Measurements from ENCODE around the gene MYO7A. TPM values are rescaled to one million over a fixed set of nuclear protein-coding genes. Genes with fewer than 3 reads are reported as not detected.

The MYO7A gene
- total RNA-seq, 1 donor from 2014 or later, result 0.16 TPM

DNA sequence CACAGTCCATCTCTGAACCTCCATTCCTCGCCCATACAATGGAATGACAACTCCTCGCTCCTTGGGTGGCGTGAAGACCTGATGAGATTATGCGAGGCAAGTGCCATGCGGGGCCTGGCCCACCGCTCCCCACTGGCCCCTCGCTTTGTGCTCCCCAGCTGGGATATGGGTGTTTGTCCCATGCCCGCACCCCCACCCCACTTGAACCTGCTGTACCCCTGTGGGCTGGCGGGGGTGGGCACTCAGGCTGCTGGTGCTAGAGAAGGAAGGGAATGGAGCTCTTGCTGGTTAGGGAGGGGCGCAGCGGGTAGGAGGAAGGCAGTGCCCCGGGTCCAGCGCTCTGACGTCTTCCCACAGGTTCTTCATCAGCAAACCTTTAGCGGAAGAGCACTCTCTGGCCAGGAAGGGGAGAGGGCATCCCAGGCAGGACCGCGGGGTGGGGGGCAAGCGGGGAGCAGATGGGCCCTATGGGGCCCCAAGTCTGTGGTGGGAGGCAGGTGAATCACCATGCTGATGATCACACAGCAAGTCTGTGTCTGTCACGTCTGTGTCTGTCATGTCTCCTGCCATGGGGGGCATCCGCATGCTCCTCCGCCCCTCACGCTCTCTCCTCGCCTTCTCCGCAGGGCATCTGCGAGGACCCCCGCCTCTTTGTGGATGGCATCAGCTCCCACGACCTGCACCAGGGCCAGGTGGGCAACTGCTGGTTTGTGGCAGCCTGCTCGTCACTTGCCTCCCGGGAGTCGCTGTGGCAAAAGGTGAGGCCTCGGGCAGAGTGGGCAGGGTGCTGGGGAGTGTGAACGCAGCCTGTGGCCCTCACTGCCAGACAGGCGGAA is 34.8 kb upstream of the MYO7A start:
- H4K20me1 ChIP-seq (ENCODE audit: insufficient read depth, low read length), result peaks cover 21% of the 10 kb centered on the region
- H3K4me2 ChIP-seq (ENCODE audit: low read length), result no peak overlapping the region
- H3K27me3 Mint-ChIP-seq (ENCODE audit: low read depth, unreplicated experiment), result no peaks in the 10 kb centered on the region
- no peaks in the 10 kb centered on the region for H3K36me3 ChIP-seq (ENCODE audit: insufficient read depth, low read length)
- H2AFZ ChIP-seq (ENCODE audit: low read depth, low read length), result no peak overlapping the region
- H3K79me2 ChIP-seq (ENCODE audit: insufficient read depth, low read length), result no peaks in the 10 kb centered on the region
- no peaks in the 10 kb centered on the region for H3K4me1 Mint-ChIP-seq (ENCODE audit: low read depth, unreplicated experiment)
- H3K27me3 ChIP-seq (ENCODE audit: insufficient read depth, low read length), result no peaks in the 10 kb centered on the region
- DNase-seq (ENCODE audit: low read depth) (no peak), FAIRE-seq (no peak)
- H3K4me1 ChIP-seq (ENCODE audit: insufficient read depth, low read length), result no peaks in the 10 kb centered on the region
- no peak overlapping the region for H3K4me3 ChIP-seq (ENCODE audit: insufficient read depth, low read depth, low read length)
- no peaks in the 10 kb centered on the region for H3K9me3 ChIP-seq (ENCODE audit: insufficient read depth, low read depth, low read length)
- H3K27ac Mint-ChIP-seq (ENCODE audit: unreplicated experiment), result no peak overlapping the region
- no peak overlapping the region for H3K9ac ChIP-seq (ENCODE audit: low read length)
- H3K36me3 Mint-ChIP-seq (ENCODE audit: low read depth, unreplicated experiment), result no peaks in the 10 kb centered on the region
- no peaks in the 10 kb centered on the region for H3K9me3 Mint-ChIP-seq (ENCODE audit: unreplicated experiment)
- no peak overlapping the region for H3K27ac ChIP-seq (ENCODE audit: low read depth, low read length)
- no peak overlapping the region for H3K4me3 Mint-ChIP-seq (ENCODE audit: unreplicated experiment)
- TF ChIP-seq CTCF (IDR thresholded peaks at IDR 0.05; ENCODE audit: insufficient read depth, low read depth, low read length) (no peak), EZH2 (IDR thresholded peaks at IDR 0.05; ENCODE audit: insufficient read depth, low read length) (no peak)

DNA sequence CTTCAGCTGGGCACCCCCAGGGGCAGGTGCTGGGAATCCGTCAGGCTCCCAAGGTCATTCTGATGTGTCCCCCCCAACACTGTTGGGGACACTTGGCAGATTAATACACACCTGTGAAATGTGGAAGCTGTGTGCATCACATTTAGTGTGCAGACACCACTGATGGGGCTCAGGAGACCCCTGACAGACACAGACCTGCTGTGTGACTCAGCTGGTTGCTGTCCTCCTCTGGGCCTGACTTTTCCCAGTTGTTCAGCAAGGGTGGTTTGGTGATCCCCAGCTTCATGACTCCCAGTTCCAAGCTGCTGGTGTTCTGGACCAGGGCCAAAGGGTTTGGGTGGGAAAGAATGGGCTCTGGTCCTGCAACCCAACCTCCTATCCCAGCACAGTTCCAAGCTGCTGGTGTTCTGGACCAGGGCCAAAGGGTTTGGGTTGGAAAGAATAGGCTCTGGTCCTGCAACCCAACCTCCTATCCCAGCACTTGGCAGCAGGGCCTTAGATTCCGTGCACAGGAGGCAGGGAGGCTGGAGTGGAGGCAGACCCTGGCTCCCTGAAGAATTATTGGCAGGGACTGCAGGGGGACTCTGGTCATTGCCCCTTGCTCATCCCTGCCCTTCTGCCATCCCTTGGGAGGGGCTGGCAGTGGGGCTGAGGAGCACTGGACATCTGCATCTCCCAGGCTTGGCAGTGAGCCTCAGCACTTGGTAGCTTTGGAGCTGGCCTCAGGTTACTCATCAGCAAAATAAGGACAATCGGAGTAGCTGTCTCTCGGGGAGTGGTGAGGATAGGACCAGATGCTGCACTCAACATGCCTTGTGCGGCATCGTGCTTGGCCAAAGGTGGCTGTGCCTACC is 33.8 kb upstream of the MYO7A start:
- Histone ChIP-seq H3K4me1 (ENCODE audit: insufficient read depth, low read length) (no peaks in the 10 kb centered on the region), H3K79me2 (ENCODE audit: insufficient read depth, low read length) (no peaks in the 10 kb centered on the region), H2AFZ (ENCODE audit: low read depth, low read length) (no peak overlapping the region), H3K4me2 (ENCODE audit: low read length) (no peak overlapping the region), H3K9me3 (ENCODE audit: insufficient read depth, low read depth, low read length) (no peaks in the 10 kb centered on the region), H3K9ac (ENCODE audit: low read length) (no peak overlapping the region), H3K27ac (ENCODE audit: low read depth, low read length) (no peak overlapping the region), H3K4me3 (ENCODE audit: insufficient read depth, low read depth, low read length) (no peak overlapping the region), H3K27me3 (ENCODE audit: insufficient read depth, low read length) (no peaks in the 10 kb centered on the region), H4K20me1 (ENCODE audit: insufficient read depth, low read length) (peaks cover 18% of the 10 kb centered on the region), H3K36me3 (ENCODE audit: insufficient read depth, low read length) (no peaks in the 10 kb centered on the region)
- Mint-ChIP-seq H3K27me3 (ENCODE audit: low read depth, unreplicated experiment) (no peaks in the 10 kb centered on the region), H3K4me1 (ENCODE audit: low read depth, unreplicated experiment) (no peaks in the 10 kb centered on the region), H3K27ac (ENCODE audit: unreplicated experiment) (no peak overlapping the region), H3K36me3 (ENCODE audit: low read depth, unreplicated experiment) (no peaks in the 10 kb centered on the region), H3K9me3 (ENCODE audit: unreplicated experiment) (no peaks in the 10 kb centered on the region), H3K4me3 (ENCODE audit: unreplicated experiment) (no peak overlapping the region)
- DNase-seq (ENCODE audit: low read depth), result no peak
- no peak for TF ChIP-seq EZH2 (IDR thresholded peaks at IDR 0.05; ENCODE audit: insufficient read depth, low read length)
- no peak for TF ChIP-seq CTCF (IDR thresholded peaks at IDR 0.05; ENCODE audit: insufficient read depth, low read depth, low read length)
- FAIRE-seq, result no peak
